PC-3 (cell line): ENCODE results near the gene DLGAP1. TPM values are rescaled to one million over a fixed set of nuclear protein-coding genes. Genes with fewer than 3 reads are reported as not detected.
"Not testable (repeated sequence)": the region's sequence is repeated elsewhere in the genome, so short reads cannot be mapped to it uniquely, and the experiment has no call there.

Source experiments
- ATAC-seq: fragments of 200-7000 bp; cut with Tn5 transposase; 2 replicates; pipeline ENCODE4 v1.9.1; 2020; ENCODE audit warnings: mild to moderate bottlenecking, moderate library complexity
- BruUV-seq: library from RNA; stranded (reverse); fragments of 400-500 nt; replicated peaks from 2 replicates; lab custom pipeline; 2021; lab: Mats Ljungman, UMichigan
- CTCF ChIA-PET: fragments of 300-600 bp; sonication (Branson Sonifier 250); formaldehyde crosslinking; loops from one replicate; lab custom pipeline; 2022; ENCODE audit warnings: antibody characterized with exemption; lab: Charles Lee
- POLR2A ChIA-PET: fragments of 300-600 bp; sonication (Branson Sonifier 250); formaldehyde crosslinking; loops from one replicate; lab custom pipeline; 2022; ENCODE audit warnings: antibody characterized with exemption; ENCODE audit not compliant: unreplicated experiment; lab: Charles Lee
- DNase-seq: peaks from one replicate; pipeline ENCODE4 v3.0.0-alpha.2; 2015
- H2AFZ ChIP-seq: fragments of 300-600 bp; sonication (generic); 2 replicates; pipeline ENCODE4 v1.6.0; 2016; ENCODE audit warnings: antibody characterized with exemption, low read length
- H3F3A ChIP-seq: fragments of 300-600 bp; sonication (generic); one replicate; pipeline ENCODE4 v1.6.0; 2017; ENCODE audit warnings: antibody characterized with exemption, low read length, control low read depth, mild to moderate bottlenecking; ENCODE audit not compliant: unreplicated experiment
- H3K27ac ChIP-seq: fragments of 300-600 bp; sonication (generic); 2 replicates; pipeline ENCODE4 v1.5.1; 2016; ENCODE audit warnings: mild to moderate bottlenecking, low read length
- H3K27me3 ChIP-seq: fragments of 300-600 bp; sonication (generic); 2 replicates; pipeline ENCODE4 v1.6.1; 2016; ENCODE audit warnings: low read length, mixed read lengths
- H3K36me3 ChIP-seq: fragments of 300-600 bp; sonication (generic); 2 replicates; pipeline ENCODE4 v1.6.1; 2016; ENCODE audit warnings: low read depth, mixed run types, low read length, mixed read lengths
- H3K4me1 ChIP-seq: fragments of 300-600 bp; sonication (generic); 2 replicates; pipeline ENCODE4 v1.5.1; 2016; ENCODE audit warnings: low read length; ENCODE audit not compliant: insufficient read depth
- H3K4me2 ChIP-seq: fragments of 300-600 bp; sonication (generic); 2 replicates; pipeline ENCODE4 v1.6.0; 2016; ENCODE audit warnings: low read length
- H3K4me3 ChIP-seq: fragments of 300-600 bp; sonication (generic); 2 replicates; pipeline ENCODE4 v1.5.1; 2016; ENCODE audit warnings: mild to moderate bottlenecking, low read length, mixed read lengths
- H3K79me2 ChIP-seq: fragments of 300-600 bp; sonication (generic); 2 replicates; pipeline ENCODE4 v1.6.1; 2017; ENCODE audit warnings: low read length, mixed read lengths
- H3K9ac ChIP-seq: fragments of 300-600 bp; sonication (generic); 2 replicates; pipeline ENCODE4 v1.6.0; 2016; ENCODE audit warnings: mild to moderate bottlenecking, low read length
- H3K9me2 ChIP-seq: fragments of 300-600 bp; sonication (generic); replicated peaks from 2 replicates; pipeline ENCODE4 v1.6.1; 2016; ENCODE audit warnings: mixed run types, low read length, mixed read lengths
- H3K9me3 ChIP-seq: fragments of 300-600 bp; sonication (generic); 2 replicates; pipeline ENCODE4 v1.6.1; 2016; ENCODE audit warnings: low read length, mixed read lengths
- H4K20me1 ChIP-seq: fragments of 300-600 bp; sonication (generic); 2 replicates; pipeline ENCODE4 v1.6.1; 2016; ENCODE audit warnings: low read length, mixed read lengths
- EZH2 ChIP-seq: fragments of 300-600 bp; sonication (generic); IDR thresholded peaks from one replicate; pipeline ENCODE4 v1.6.1; 2017; ENCODE audit warnings: antibody characterized with exemption, mild to moderate bottlenecking, low read length; ENCODE audit not compliant: unreplicated experiment
- EZH2phosphoT487 ChIP-seq: fragments of 300-600 bp; sonication (generic); IDR thresholded peaks from 2 replicates; pipeline ENCODE4 v1.6.1; 2018; ENCODE audit warnings: mild to moderate bottlenecking, antibody characterized with exemption, low read length, borderline replicate concordance
- intact Hi-C: fragments of 100-400 bp; cut with micrococcal nuclease; formaldehyde crosslinking; loops from 2 replicates; pipeline ENCODE4 v1.9.0; 2023
- total RNA-seq: library from RNA; depleted of rRNA; stranded (reverse); fragments of >200 nt; gene quantifications from 2 replicates; pipeline ENCODE4 v1.2.3, GENCODE V29; 2014
- TF ChIP-seq, protein P1 (sequence below): fragments of 300-600 bp; sonication (generic); conservative IDR thresholded peaks from 2 replicates; pipeline ENCODE4 v1.5.1; 2017; ENCODE audit warnings: antibody characterized with exemption, low read depth, mild to moderate bottlenecking, low read length

Gene DLGAP1
- total RNA-seq, 1 experiment from 2014 or later, result not detected

DNA sequence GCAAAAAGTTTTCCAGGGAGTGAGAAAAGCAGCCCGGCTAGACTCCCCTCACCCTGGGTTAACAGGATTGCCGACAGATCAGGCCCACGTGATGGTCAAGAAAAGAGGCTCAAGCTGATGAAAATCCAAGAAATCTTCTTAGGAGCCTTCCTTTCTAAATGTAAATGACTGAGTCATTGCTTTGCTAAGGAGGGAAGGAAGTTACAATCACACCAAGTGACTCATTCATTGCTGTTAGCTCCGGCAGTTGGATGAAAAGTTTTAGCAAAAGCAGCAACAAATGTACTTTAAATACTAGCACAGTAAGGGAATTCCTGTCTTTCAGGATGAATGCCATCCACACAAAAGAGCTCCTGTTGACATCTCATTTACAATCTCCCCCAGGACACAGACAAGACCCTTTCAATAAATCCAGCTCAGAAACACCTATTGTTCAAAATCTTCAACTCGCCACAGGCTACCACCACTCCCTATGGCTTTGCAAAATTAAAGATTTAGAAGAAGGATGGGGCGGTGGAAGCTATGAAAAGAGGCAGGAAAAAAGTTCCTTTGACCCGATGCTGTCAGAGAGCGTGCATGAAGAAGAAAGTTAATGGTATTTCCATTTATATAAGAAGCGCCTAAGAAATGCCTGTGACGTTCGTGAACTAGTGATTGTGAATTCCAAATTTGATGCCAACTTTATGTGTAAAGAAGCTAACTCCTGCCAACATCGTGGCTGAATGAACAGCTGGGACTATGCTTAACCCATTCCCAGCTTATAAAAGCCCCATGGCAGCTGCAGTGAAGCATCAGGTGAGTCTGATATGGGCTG, 851.5 kb downstream of the DLGAP1 start:
- ATAC-seq (peak; percentile 50), DNase-seq (peak; percentile 94)
- H3K4me1 ChIP-seq, result peaks cover 42% of the 10 kb centered on the region
- H3K27me3 ChIP-seq, result no peaks in the 10 kb centered on the region
- H3F3A ChIP-seq, result peaks cover 19% of the 10 kb centered on the region
- H3K9ac ChIP-seq, result peak overlapping the region; percentile 91
- peak overlapping the region; percentile 30 for H2AFZ ChIP-seq
- intact Hi-C loops, result loop anchor here (1.0 to 5.0 kb wide), 5 partner anchors 8 to 341 kb away; partner anchors contain the start of gene MYL12B
- H3K36me3 ChIP-seq, result no peaks in the 10 kb centered on the region
- ChIA-PET CTCF (interaction anchor here (0.6 to 1.8 kb wide), 6 partner anchors 8 to 63 kb away, joined by 3 to 19 read pairs (median 4); no protein-coding TSS in a partner anchor), POLR2A (interaction anchor here (0.6 to 2.4 kb wide), 23 partner anchors 10 to 1829 kb away, joined by 3 to 47 read pairs (median 7); partner anchors contain the start of gene MYL12A)
- peaks cover 22% of the 10 kb centered on the region for H3K79me2 ChIP-seq
- H3K4me3 ChIP-seq, result peak overlapping the region; percentile 70
- H3K9me3 ChIP-seq, result no peaks in the 10 kb centered on the region
- no peaks in the 10 kb centered on the region for H4K20me1 ChIP-seq
- BruUV-seq, result TSS peak; percentile 70
- TF ChIP-seq, protein P1, sequence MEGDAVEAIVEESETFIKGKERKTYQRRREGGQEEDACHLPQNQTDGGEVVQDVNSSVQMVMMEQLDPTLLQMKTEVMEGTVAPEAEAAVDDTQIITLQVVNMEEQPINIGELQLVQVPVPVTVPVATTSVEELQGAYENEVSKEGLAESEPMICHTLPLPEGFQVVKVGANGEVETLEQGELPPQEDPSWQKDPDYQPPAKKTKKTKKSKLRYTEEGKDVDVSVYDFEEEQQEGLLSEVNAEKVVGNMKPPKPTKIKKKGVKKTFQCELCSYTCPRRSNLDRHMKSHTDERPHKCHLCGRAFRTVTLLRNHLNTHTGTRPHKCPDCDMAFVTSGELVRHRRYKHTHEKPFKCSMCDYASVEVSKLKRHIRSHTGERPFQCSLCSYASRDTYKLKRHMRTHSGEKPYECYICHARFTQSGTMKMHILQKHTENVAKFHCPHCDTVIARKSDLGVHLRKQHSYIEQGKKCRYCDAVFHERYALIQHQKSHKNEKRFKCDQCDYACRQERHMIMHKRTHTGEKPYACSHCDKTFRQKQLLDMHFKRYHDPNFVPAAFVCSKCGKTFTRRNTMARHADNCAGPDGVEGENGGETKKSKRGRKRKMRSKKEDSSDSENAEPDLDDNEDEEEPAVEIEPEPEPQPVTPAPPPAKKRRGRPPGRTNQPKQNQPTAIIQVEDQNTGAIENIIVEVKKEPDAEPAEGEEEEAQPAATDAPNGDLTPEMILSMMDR, result no peak
- no peak for TF ChIP-seq EZH2phosphoT487
- TF ChIP-seq EZH2, result no peak
- peak overlapping the region; percentile 99 for H3K27ac ChIP-seq
- peak overlapping the region; percentile 87 for H3K4me2 ChIP-seq
- no peaks in the 10 kb centered on the region for H3K9me2 ChIP-seq

DNA sequence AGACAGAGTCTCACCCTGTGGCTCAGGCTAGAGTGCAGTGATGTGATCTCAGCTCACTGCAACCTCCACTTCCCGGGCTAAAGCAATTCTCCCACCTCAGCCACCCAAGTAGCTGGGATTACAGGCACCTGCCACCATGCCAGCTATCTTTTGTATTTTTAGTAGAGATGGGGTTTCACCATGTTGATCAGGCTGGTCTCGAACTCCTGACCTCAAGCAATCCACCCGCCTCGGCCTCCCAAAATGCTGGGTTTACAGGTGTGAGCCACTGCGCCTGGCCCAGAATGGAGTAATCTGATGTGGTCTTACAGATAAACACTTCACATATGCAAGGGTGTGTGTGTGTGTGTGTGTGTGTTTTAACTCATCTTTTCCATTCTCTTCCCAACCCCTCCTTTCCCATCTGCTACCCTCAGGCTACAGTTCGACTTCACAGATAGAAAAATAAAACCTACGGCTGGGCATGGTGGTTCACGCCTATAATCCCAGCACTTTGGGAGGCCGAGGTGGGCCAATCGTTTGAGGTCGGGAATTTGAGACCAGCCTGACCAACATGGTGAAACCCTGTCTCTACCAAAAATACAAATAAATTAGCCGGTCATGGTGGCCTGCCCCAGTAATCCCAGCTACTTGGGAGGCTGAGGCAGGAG, 853.9 kb downstream of the DLGAP1 start:
- H3K79me2 ChIP-seq, result peaks cover 27% of the 10 kb centered on the region
- H4K20me1 ChIP-seq, H3K36me3 ChIP-seq, H3K4me2 ChIP-seq, H3K27ac ChIP-seq, H3K9ac ChIP-seq, H2AFZ ChIP-seq, H3K9me2 ChIP-seq, DNase-seq, H3K27me3 ChIP-seq, BruUV-seq, H3K9me3 ChIP-seq, CTCF ChIA-PET, ATAC-seq, POLR2A ChIA-PET, H3K4me3 ChIP-seq: not testable (repeated sequence)
- peaks cover 19% of the 10 kb centered on the region for H3F3A ChIP-seq
- H3K4me1 ChIP-seq, result peaks cover 55% of the 10 kb centered on the region
- intact Hi-C loops, result loop anchor here (5.0 kb wide), 1 partner anchor 339 kb away; the partner anchor contains the start of gene MYL12B

DNA sequence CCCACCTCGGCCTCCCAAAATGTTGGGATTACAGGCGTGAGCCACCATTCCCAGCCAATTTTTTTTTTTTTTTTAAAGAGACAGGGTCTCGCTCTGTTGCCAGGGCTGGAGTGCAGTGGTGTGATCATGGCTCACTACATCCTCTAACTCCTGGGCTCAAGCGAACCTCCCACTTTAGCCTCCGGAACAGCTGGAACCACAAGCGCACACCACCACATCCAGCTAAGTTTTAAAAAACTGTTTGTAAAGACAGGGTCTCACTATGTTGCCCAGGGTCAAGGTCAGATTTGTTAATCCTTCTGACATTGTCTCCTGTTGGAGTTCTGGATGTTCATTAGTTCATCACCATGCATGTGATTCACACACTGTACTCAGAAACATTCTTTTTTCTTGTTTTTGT, 855.2 kb downstream of the DLGAP1 start:
- no peak overlapping the region for H2AFZ ChIP-seq
- H3K9me3 ChIP-seq, result no peaks in the 10 kb centered on the region
- H3K4me3 ChIP-seq, result no peak overlapping the region
- DNase-seq (no peak), ATAC-seq (no peak)
- no peaks in the 10 kb centered on the region for H3K27me3 ChIP-seq
- TF ChIP-seq EZH2phosphoT487, result no peak
- TF ChIP-seq, protein P1, result no peak
- no peak for TF ChIP-seq EZH2
- POLR2A ChIA-PET, result interaction anchor here (0.6 kb wide), 1 partner anchor 145 kb away, joined by 7 read pairs; no protein-coding TSS in a partner anchor
- H3K4me2 ChIP-seq, result no peak overlapping the region
- H4K20me1 ChIP-seq, result no peaks in the 10 kb centered on the region
- peaks cover 14% of the 10 kb centered on the region; the same call in 1 of the 2 replicates for H3K79me2 ChIP-seq
- CTCF ChIA-PET, result no interaction called here
- intact Hi-C loops, result loop anchor here (5.0 kb wide), 1 partner anchor 338 kb away; the partner anchor contains the start of gene MYL12B
- no peaks in the 10 kb centered on the region for H3K36me3 ChIP-seq
- no TSS peak for BruUV-seq
- peaks cover 57% of the 10 kb centered on the region for H3K4me1 ChIP-seq
- peaks cover 17% of the 10 kb centered on the region for H3F3A ChIP-seq
- no peak overlapping the region for H3K9ac ChIP-seq
- no peaks in the 10 kb centered on the region for H3K9me2 ChIP-seq
- no peak overlapping the region for H3K27ac ChIP-seq
